Thyroid gland (tissue), 4 donors: ENCODE data around the gene GPC5. TPM values are rescaled to one million over a fixed set of nuclear protein-coding genes. Genes with fewer than 3 reads are reported as not detected.
"Not testable (repeated sequence)": the region's sequence is repeated elsewhere in the genome, so short reads cannot be mapped to it uniquely, and the experiment has no call there.

ENCODE experiments used
- DNase-seq, 2 donors: peaks; one replicate each; pipeline ENCODE4 v3.0.0-alpha.2; 2019
- H3K27ac ChIP-seq, 3 donors: fragments of 200-600 bp; sonication (generic); 1 replicate in 2 of 3; 2 replicates in 1 of 3; pipeline ENCODE4 v1.5.1; 2016 to 2019; ENCODE audit warnings: mild to moderate bottlenecking in 1 of 3, moderate library complexity in 1 of 3
- H3K27me3 ChIP-seq: fragments of 200-600 bp; sonication (generic); one replicate; pipeline ENCODE4 v1.5.1; 2019
- H3K36me3 ChIP-seq, 2 donors: fragments of 200-600 bp; sonication (generic); one replicate each; pipeline ENCODE4 v1.5.1; 2016 to 2019
- H3K4me1 ChIP-seq, 2 donors: fragments of 200-600 bp; sonication (generic); one replicate each; pipeline ENCODE4 v1.5.1; 2017 to 2019
- H3K4me3 ChIP-seq, 3 donors: fragments of 200-600 bp; sonication (generic); replicated peaks in 1 of 3; 1 replicate in 2 of 3; 2 replicates in 1 of 3; pipeline ENCODE4 v1.5.1; 2016; ENCODE audit warnings: mild to moderate bottlenecking in 1 of 3
- H3K9me3 ChIP-seq: fragments of 200-600 bp; sonication (generic); one replicate; pipeline ENCODE4 v1.5.1; 2017
- POLR2A ChIP-seq, 2 donors: fragments of 450-650 bp; IDR thresholded peaks; one replicate each; pipeline ENCODE4 v1.6.1; 2017; ENCODE audit warnings: antibody characterized with exemption in 2 of 2, mild to moderate bottlenecking in 2 of 2, moderate library complexity in 1 of 2
- WGBS, 2 donors: methylation state at CpG; one replicate each; pipeline ENCODE4 v1.1.5; 2017; 5-methylcytosine and 5-hydroxymethylcytosine counted together
- intact Hi-C: fragments of 100-400 bp; cut with DNase I; formaldehyde crosslinking; loops from one replicate; pipeline ENCODE4 v1.15.1; 2023
- total RNA-seq, 4 donors: library from RNA; depleted of rRNA; stranded (reverse); fragments of >200 nt; gene quantifications; one replicate each; pipeline ENCODE4 v1.2.3, GENCODE V29; 2016
- TF ChIP-seq, protein P1 (sequence below), 6 experiments: fragments of 200-600 bp in 3 of 6; fragments of 450-650 bp in 3 of 6; sonication (generic) in 3 of 6; IDR thresholded peaks; one replicate each; pipeline ENCODE4 v1.5.1; 2016 to 2019; ENCODE audit warnings: antibody characterized with exemption in 6 of 6, mild to moderate bottlenecking in 2 of 6, inconsistent platforms in 1 of 6, moderate library complexity in 1 of 6

The GPC5 gene
- total RNA-seq, 4 donors from 2014 or later, result 0.67 to 2.3 (median 1.3) TPM

DNA sequence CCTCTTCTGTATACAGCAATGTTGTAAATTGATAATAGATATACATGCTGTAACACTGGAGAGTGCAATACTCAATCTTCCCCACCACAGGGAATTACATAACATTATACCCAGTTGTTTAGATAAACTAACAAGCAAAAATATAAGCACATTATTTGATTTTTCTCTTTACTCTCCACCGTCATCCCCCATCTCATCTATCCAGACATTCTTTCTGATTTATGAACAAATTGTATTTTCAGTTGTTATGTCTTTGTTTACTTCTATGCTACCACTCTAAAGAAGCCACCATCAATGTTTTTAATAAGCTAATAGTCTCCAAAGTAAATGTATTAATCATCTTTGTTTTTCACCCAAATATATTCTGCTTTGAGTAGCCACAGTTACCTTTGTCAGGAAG lies 1337.5 kb downstream of the GPC5 start:
- no peaks in the 10 kb centered on the region for H3K27me3 ChIP-seq
- H3K9me3 ChIP-seq, result no peaks in the 10 kb centered on the region
- WGBS, 2 donors, result 97 to 100% methylated on average over 1 of the region's 1 CpG
- no peaks in the 10 kb centered on the region for H3K36me3 ChIP-seq
- no peak overlapping the region for H3K27ac ChIP-seq
- no peak for TF ChIP-seq POLR2A (IDR thresholded peaks at IDR 0.05)
- TF ChIP-seq, protein P1, sequence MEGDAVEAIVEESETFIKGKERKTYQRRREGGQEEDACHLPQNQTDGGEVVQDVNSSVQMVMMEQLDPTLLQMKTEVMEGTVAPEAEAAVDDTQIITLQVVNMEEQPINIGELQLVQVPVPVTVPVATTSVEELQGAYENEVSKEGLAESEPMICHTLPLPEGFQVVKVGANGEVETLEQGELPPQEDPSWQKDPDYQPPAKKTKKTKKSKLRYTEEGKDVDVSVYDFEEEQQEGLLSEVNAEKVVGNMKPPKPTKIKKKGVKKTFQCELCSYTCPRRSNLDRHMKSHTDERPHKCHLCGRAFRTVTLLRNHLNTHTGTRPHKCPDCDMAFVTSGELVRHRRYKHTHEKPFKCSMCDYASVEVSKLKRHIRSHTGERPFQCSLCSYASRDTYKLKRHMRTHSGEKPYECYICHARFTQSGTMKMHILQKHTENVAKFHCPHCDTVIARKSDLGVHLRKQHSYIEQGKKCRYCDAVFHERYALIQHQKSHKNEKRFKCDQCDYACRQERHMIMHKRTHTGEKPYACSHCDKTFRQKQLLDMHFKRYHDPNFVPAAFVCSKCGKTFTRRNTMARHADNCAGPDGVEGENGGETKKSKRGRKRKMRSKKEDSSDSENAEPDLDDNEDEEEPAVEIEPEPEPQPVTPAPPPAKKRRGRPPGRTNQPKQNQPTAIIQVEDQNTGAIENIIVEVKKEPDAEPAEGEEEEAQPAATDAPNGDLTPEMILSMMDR (IDR thresholded peaks at IDR 0.05), result no peak
- intact Hi-C loops, result no loop called here
- no peak for DNase-seq
- H3K4me3 ChIP-seq, result no peak overlapping the region
- H3K4me1 ChIP-seq, result no peaks in the 10 kb centered on the region

DNA sequence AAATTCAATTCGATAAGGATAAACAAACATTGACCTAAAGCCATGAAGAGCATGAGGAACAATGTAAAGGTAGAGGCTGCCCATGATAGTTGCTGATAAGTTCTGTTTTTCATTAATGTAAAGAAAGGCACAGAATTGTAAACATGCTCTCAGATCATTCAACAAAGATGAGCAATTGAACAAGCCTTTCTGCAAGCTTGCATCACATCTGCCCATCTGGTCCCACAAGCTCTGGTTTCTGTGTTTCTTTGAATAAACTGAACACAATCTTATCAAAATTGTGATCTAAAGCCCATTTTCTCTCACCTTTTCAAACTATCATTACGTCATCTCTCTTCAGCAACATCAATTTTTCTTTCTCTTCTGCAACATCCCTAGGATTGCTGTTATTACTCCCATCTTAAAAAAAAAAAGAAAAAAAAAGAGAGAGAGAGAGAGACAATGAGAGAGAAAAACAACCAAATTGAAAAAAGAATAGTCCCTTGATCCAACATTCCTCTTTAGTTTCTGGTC lies 1340.9 kb downstream of the GPC5 start:
- no peak for DNase-seq
- WGBS, 2 donors, result 84 to 88% methylated on average over 2 of the region's 2 CpGs
- Histone ChIP-seq H3K9me3 (no peaks in the 10 kb centered on the region), H3K27ac (no peak overlapping the region), H3K4me3 (no peak overlapping the region), H3K4me1 (no peaks in the 10 kb centered on the region), H3K36me3 (no peaks in the 10 kb centered on the region), H3K27me3 (no peaks in the 10 kb centered on the region)
- intact Hi-C loops, result no loop called here
- TF ChIP-seq, protein P1 (IDR thresholded peaks at IDR 0.05), result no peak
- no peak for TF ChIP-seq POLR2A (IDR thresholded peaks at IDR 0.05)

DNA sequence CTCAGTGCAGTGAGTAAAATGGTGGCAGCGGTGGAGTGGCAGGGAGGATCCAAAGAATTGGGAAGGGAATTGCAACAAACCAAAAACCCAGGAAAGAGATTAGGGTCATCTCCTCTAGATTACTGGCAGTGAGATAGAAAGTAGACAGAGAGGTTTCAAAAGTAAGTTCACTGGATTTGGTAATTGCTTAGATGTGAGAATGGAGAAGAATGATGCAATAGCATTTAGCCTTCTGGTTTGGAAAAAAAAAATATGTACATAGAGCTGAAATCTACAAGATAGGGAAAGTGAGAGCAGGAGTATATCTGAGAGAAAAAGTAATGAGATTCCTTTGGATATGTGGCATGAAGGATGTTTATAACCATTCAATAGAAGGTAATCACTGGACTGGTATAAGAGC lies 1345.6 kb downstream of the GPC5 start:
- H3K4me3 ChIP-seq, result no peak overlapping the region
- intact Hi-C loops, result no loop called here
- H3K9me3 ChIP-seq, result no peaks in the 10 kb centered on the region
- no peaks in the 10 kb centered on the region for H3K4me1 ChIP-seq
- DNase-seq, result no peak
- no peak overlapping the region for H3K27ac ChIP-seq
- no peak for TF ChIP-seq POLR2A (IDR thresholded peaks at IDR 0.05)
- TF ChIP-seq, protein P1 (IDR thresholded peaks at IDR 0.05), result no peak
- H3K36me3 ChIP-seq, result no peaks in the 10 kb centered on the region
- WGBS, 2 donors, result 96 to 98% methylated on average over 1 of the region's 1 CpG
- H3K27me3 ChIP-seq, result no peaks in the 10 kb centered on the region

- Histone ChIP-seq H3K36me3 (no peaks in the 10 kb centered on the region), H3K27me3 (no peaks in the 10 kb centered on the region), H3K4me3 (no peak overlapping the region), H3K27ac (no peak overlapping the region), H3K9me3 (no peaks in the 10 kb centered on the region), H3K4me1 (no peaks in the 10 kb centered on the region)
- intact Hi-C loops, result no loop called here
- no peak for TF ChIP-seq POLR2A (IDR thresholded peaks at IDR 0.05)
- TF ChIP-seq, protein P1 (IDR thresholded peaks at IDR 0.05), result no peak
- DNase-seq, result no peak
These were observed 1346.8 kb downstream of the GPC5 start for GRCh38 chr13:92745258-92745657.

DNA sequence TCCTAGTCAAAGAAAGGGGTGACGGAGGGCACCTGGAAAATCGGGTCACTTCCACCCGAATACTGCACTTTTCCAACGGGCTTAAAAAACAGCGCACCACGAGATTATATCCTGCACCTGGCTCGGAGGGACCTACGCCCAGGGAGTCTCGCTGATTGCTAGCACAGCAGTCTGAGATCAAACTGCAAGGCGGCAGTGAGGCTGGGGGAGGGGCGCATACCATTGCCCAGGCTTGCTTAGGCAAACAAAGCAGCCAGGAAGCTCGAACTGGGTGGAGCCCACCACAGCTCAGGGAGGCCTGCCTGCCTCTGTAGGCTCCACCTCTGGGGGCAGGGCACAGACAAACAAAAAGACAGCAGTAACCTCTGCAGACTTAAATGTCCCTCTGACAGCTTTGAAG lies 1354.3 kb downstream of the GPC5 start:
- WGBS, 2 donors, result 72 to 84% methylated on average over 12 of the region's 12 CpGs
- H3K4me1 ChIP-seq, intact Hi-C loops, DNase-seq, H3K27me3 ChIP-seq, H3K36me3 ChIP-seq, H3K27ac ChIP-seq, H3K4me3 ChIP-seq, H3K9me3 ChIP-seq: not testable (repeated sequence)

GRCh38 chr13:92761710-92762109 lies 1363.3 kb downstream of the GPC5 start:
- H3K9me3 ChIP-seq, result no peaks in the 10 kb centered on the region
- TF ChIP-seq POLR2A (IDR thresholded peaks at IDR 0.05), result no peak
- TF ChIP-seq, protein P1 (IDR thresholded peaks at IDR 0.05), result no peak
- H3K27ac ChIP-seq, result no peak overlapping the region
- H3K27me3 ChIP-seq, result no peaks in the 10 kb centered on the region
- H3K4me3 ChIP-seq, result no peak overlapping the region
- WGBS, 2 donors, result 51 to 62% methylated on average over 1 of the region's 1 CpG
- DNase-seq, result no peak
- intact Hi-C loops, result no loop called here
- H3K4me1 ChIP-seq, result no peaks in the 10 kb centered on the region
- no peaks in the 10 kb centered on the region for H3K36me3 ChIP-seq
